Thoracic aorta (tissue), 2 donors: ENCODE data around the gene NAV3. TPM values are rescaled to one million over a fixed set of nuclear protein-coding genes. Genes with fewer than 3 reads are reported as not detected.

Source experiments
- ATAC-seq: fragments of 150-250 bp; one replicate; pipeline ENCODE4 v1.8.0; 2017; ENCODE audit warnings: low read depth; ENCODE audit not compliant: insufficient number of reproducible peaks, low FRiP score
- DNase-seq: peaks from one replicate; pipeline ENCODE4 v3.0.0-alpha.2; 2020; ENCODE audit warnings: low spot score
- H3K27ac ChIP-seq, 2 donors: fragments of 200-600 bp; sonication (generic); 1 replicate in 1 of 2; 2 replicates in 1 of 2; pipeline ENCODE4 v1.5.1; 2016; ENCODE audit warnings: mild to moderate bottlenecking in 2 of 2, moderate library complexity in 2 of 2
- H3K27me3 ChIP-seq: fragments of 200-600 bp; sonication (generic); replicated peaks from 2 replicates; pipeline ENCODE4 v1.6.0; 2016; ENCODE audit warnings: mild to moderate bottlenecking; ENCODE audit not compliant: insufficient read depth
- H3K36me3 ChIP-seq: fragments of 200-600 bp; sonication (generic); one replicate; pipeline ENCODE4 v1.5.1; 2016
- H3K4me1 ChIP-seq, 2 donors: fragments of 200-600 bp; sonication (generic); 1 replicate in 1 of 2; 2 replicates in 1 of 2; pipeline versions ENCODE4 v1.5.1 to v1.6.0; 2016; ENCODE audit warnings: low read depth in 2 of 2, mild to moderate bottlenecking in 1 of 2; ENCODE audit not compliant: control insufficient read depth in 1 of 2
- H3K4me3 ChIP-seq: fragments of 200-600 bp; sonication (generic); 2 replicates; pipeline ENCODE4 v1.5.1; 2016; ENCODE audit warnings: mild to moderate bottlenecking
- H3K9me3 ChIP-seq: fragments of 200-600 bp; sonication (generic); 2 replicates; pipeline ENCODE4 v1.5.1; 2016
- total RNA-seq, 2 donors: library from RNA; depleted of rRNA; stranded (reverse); fragments of >200 nt; gene quantifications; one replicate each; pipeline versions ENCODE4 v1.1.0 to v1.2.3, GENCODE V29; 2016
- TF ChIP-seq, protein P1 (sequence below): fragments of 200-600 bp; sonication (generic); IDR thresholded peaks from one replicate; pipeline ENCODE4 v1.5.1; 2019; ENCODE audit warnings: antibody characterized with exemption

The NAV3 gene
- total RNA-seq, 2 donors from 2014 or later, result 9.3 to 11.6 TPM

DNA sequence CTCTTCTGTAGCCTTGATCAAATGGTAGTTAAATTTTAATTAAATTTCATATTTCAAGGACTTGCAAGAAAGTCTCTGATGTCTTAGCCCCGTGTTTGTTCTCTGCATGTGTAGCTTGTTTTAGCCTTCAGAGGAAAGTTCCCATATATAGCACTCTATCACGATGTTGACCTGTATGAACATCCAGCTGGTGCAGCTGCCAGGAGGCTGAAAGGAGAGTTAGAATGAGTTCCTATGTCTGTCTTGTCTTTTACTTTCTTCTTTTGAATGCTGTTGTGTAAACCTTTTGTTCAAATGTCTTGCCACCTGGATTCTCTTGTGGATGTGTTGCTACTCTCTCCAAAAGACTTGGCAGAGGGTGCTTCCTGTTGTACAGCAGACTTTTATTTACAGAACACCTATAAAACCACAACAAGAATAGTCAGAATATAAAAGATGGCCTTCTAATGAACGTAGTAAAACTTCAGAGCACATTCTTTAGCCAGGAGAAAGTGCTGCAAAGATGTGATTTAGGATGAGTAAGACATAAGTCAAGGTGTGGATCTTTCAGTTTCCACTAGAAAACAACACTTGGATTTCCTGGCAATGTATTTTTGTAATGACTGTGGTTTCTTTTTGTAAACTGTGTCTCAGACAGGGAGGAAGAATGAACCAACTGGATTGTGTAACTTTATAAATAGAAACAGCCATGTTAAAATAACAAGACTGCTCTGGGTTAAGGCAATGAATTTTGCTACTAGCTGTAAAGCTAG is 17.2 kb downstream of the NAV3 start:
- peak; percentile 78 for ATAC-seq

DNA sequence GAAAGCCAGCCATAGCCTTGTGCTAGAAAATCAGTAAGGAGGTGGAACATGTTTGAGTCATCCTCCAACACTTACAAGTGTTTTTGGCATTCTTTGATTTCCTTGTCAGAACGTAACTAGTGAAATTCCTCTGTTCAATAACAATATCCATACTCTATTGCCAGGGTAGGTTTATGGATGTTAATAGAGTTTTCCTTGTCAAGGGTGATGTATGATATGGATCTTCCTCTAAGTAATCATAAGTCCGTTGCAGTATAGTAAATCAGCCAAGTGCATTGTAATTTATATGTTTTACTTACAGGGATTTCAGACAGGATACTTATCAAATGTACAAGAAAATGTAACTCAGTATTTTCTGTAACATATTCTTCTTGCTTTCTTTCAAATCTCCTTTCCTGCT is 19.4 kb downstream of the NAV3 start:
- H3K9me3 ChIP-seq, result no peaks in the 10 kb centered on the region
- TF ChIP-seq, protein P1, sequence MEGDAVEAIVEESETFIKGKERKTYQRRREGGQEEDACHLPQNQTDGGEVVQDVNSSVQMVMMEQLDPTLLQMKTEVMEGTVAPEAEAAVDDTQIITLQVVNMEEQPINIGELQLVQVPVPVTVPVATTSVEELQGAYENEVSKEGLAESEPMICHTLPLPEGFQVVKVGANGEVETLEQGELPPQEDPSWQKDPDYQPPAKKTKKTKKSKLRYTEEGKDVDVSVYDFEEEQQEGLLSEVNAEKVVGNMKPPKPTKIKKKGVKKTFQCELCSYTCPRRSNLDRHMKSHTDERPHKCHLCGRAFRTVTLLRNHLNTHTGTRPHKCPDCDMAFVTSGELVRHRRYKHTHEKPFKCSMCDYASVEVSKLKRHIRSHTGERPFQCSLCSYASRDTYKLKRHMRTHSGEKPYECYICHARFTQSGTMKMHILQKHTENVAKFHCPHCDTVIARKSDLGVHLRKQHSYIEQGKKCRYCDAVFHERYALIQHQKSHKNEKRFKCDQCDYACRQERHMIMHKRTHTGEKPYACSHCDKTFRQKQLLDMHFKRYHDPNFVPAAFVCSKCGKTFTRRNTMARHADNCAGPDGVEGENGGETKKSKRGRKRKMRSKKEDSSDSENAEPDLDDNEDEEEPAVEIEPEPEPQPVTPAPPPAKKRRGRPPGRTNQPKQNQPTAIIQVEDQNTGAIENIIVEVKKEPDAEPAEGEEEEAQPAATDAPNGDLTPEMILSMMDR, result no peak
- no peak overlapping the region for H3K27ac ChIP-seq
- peaks cover 5 to 29% of the 10 kb centered on the region in 2 donors for H3K4me1 ChIP-seq
- ATAC-seq, result no peak
- DNase-seq, result no peak
- no peak overlapping the region for H3K4me3 ChIP-seq
- no peaks in the 10 kb centered on the region for H3K36me3 ChIP-seq
- H3K27me3 ChIP-seq, result no peaks in the 10 kb centered on the region

More for the DNA sequence above, 17.2 kb downstream of the NAV3 start:
- TF ChIP-seq, protein P1, result no peak
- no peaks in the 10 kb centered on the region for H3K9me3 ChIP-seq
- no peaks in the 10 kb centered on the region for H3K27me3 ChIP-seq
- H3K4me1 ChIP-seq, result peaks cover 5 to 29% of the 10 kb centered on the region in 2 donors
- no peaks in the 10 kb centered on the region for H3K36me3 ChIP-seq
- H3K4me3 ChIP-seq, result peak overlapping the region; percentile 21
- no peak for DNase-seq
- H3K27ac ChIP-seq, result peak overlapping the region; percentile 36 to 49

DNA sequence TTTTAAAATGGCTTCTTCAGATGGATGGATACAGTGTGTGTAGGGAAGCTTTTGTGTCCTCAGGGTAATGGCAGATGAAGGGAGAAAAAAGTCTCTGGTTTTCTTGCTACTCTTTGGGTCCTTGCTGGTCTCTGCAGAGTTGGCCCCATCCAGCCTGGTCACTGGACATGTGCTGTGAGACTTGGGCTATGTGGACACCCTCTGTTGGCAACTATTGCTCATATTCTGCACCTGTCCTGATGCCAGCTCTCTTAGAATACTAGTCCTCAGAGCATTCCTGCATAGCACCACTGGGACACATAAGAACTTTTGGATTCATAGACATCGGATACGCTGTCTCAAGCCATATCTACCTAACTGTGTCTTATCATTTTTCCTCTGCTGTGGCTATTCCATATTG is 20.0 kb downstream of the NAV3 start:
- Histone ChIP-seq H3K36me3 (no peaks in the 10 kb centered on the region), H3K4me3 (no peak overlapping the region), H3K4me1 (peaks cover 5 to 26% of the 10 kb centered on the region in 2 donors), H3K27me3 (no peaks in the 10 kb centered on the region), H3K9me3 (no peaks in the 10 kb centered on the region), H3K27ac (no peak overlapping the region)
- ATAC-seq (no peak), DNase-seq (no peak)
- TF ChIP-seq, protein P1, result no peak

DNA sequence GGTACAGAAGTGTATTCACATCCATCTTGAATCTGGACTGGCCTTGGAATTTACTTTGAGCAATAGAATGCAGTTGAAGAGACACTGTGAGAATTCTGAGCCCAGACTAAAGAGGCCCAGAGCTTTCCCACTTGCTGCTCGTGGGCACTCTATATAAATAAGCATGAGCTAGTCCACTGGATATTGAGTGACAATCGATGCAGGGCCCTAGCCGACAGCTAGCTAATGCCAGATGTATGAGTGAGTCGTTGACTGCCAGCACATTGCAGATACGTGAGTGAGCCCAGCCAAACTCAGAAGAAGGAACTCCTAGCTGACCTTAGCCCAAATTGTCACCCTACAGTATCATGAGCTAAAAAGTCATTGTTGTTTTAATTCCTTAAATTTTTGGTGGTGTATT is 24.9 kb downstream of the NAV3 start:
- no peaks in the 10 kb centered on the region for H3K9me3 ChIP-seq
- ATAC-seq, result no peak
- no peak overlapping the region for H3K27ac ChIP-seq
- H3K4me3 ChIP-seq, result no peak overlapping the region
- H3K36me3 ChIP-seq, result no peaks in the 10 kb centered on the region
- H3K27me3 ChIP-seq, result no peaks in the 10 kb centered on the region
- H3K4me1 ChIP-seq, result no peaks in the 10 kb centered on the region
- DNase-seq, result no peak
- TF ChIP-seq, protein P1, result no peak

DNA sequence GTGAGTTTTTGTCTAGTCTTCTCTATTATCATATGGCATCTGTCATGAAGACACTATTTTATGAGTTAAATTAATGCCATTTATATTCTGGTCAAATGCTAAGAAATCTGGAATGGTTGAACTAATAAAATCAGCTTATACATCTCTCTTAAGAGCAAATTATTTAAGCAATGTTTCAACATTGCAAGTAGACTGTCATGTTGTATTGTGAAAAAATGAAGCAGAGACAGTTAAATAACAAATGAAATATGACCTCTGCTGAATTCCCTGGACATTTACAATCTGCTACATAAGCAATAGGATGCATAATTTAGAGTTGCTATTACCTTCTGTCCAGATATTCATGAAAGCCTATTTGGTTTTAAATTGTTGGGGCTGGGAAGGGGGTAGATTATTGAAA is 30.6 kb downstream of the NAV3 start:
- DNase-seq, result no peak
- H3K4me1 ChIP-seq, result no peaks in the 10 kb centered on the region
- H3K27ac ChIP-seq, result no peak overlapping the region
- no peaks in the 10 kb centered on the region for H3K27me3 ChIP-seq
- H3K36me3 ChIP-seq, result no peaks in the 10 kb centered on the region
- TF ChIP-seq, protein P1, result no peak
- ATAC-seq, result no peak
- H3K9me3 ChIP-seq, result no peaks in the 10 kb centered on the region
- no peak overlapping the region for H3K4me3 ChIP-seq
